K562 (cell line): ENCODE measurements around the gene SPAG17. TPM values are rescaled to one million over a fixed set of nuclear protein-coding genes. Genes with fewer than 3 reads are reported as not detected.

ENCODE experiments used
- ATAC-seq: fragments of 200-7000 bp; cut with Tn5 transposase; 3 replicates; pipeline ENCODE4 v1.9.1; 2020; ENCODE audit warnings: moderate library complexity
- BruUV-seq: library from RNA; stranded (reverse); fragments of 400-500 nt; replicated peaks from 2 replicates; lab custom pipeline; 2021; lab: Mats Ljungman, UMichigan
- CTCF ChIA-PET: fragments of 300-600 bp; formaldehyde crosslinking; extraction: SDS; loops from one replicate; lab custom pipeline; 2021; ENCODE audit warnings: low intra/inter-chr PET ratio; lab: Yijun Ruan, JAX
- POLR2A ChIA-PET: fragments of 300-600, 350-650 bp; sonication (Branson Sonifier 250); formaldehyde crosslinking; extraction: SDS; loops from one replicate; lab custom pipeline; 2021; ENCODE audit warnings: antibody characterized with exemption, inconsistent platforms; lab: Yijun Ruan, JAX
- DNase-seq, 4 experiments: peaks; one replicate each; pipeline versions ENCODE4 v3.0.0 to v3.0.0-alpha.2; 2011 to 2018; ENCODE audit warnings: low spot score in 3 of 4, mixed read lengths in 3 of 4; ENCODE audit errors: extremely low read depth in 1 of 4
- FAIRE-seq: peaks from 2 replicates; lab custom pipeline; 2011; peaks lifted over from hg19 to GRCh38; lab: Jason Lieb, UNC
- H2AFZ ChIP-seq: 2 replicates; pipeline ENCODE4 v1.6.0; 2011; ENCODE audit warnings: low read depth, low read length, control low read depth, inconsistent platforms
- H3K27ac ChIP-seq: fragments of 200-600 bp; 3 replicates; pipeline ENCODE4 v1.8.0; 2011; ENCODE audit warnings: low read depth, mild to moderate bottlenecking, control low read depth, inconsistent platforms, low read length, moderate library complexity, mixed read lengths; ENCODE audit errors: extremely low read depth
- H3K27me3 ChIP-seq, 2 experiments: fragments of 300-600 bp in 1 of 2; 2 replicates in 1 of 2; 3 replicates in 1 of 2; pipeline versions ENCODE4 v1.6.0 to v1.8.0; 2011; ENCODE audit warnings: inconsistent platforms in 2 of 2, low read length in 2 of 2, mild to moderate bottlenecking in 1 of 2, mixed read lengths in 1 of 2, moderate library complexity in 1 of 2; ENCODE audit not compliant: control insufficient read depth in 2 of 2, insufficient read depth in 2 of 2
- H3K36me3 ChIP-seq: fragments of 300-600 bp; 3 replicates; pipeline ENCODE4 v1.8.0; 2011; ENCODE audit warnings: mild to moderate bottlenecking, low read length, inconsistent platforms; ENCODE audit not compliant: control insufficient read depth, insufficient read depth
- H3K4me1 ChIP-seq, 2 experiments: fragments of 200-600 bp in 1 of 2; replicated peaks in 1 of 2; 2 replicates in 1 of 2; 3 replicates in 1 of 2; pipeline versions ENCODE4 v1.5.1 to v1.8.0; 2011; ENCODE audit warnings: inconsistent platforms in 2 of 2, low read length in 2 of 2, mild to moderate bottlenecking in 1 of 2, mixed read lengths in 1 of 2, moderate library complexity in 1 of 2; ENCODE audit not compliant: control insufficient read depth in 2 of 2, insufficient read depth in 2 of 2
- H3K4me2 ChIP-seq: 2 replicates; pipeline ENCODE4 v1.6.1; 2011; ENCODE audit warnings: low read length, control low read depth, inconsistent platforms, mixed read lengths; ENCODE audit not compliant: insufficient read depth
- H3K4me3 ChIP-seq: fragments of 200-600 bp; sonication (generic), shearing (Covaris generic); 2 replicates; pipeline ENCODE4 v1.5.1; 2016; ENCODE audit warnings: control low read depth, inconsistent platforms
- H3K79me2 ChIP-seq: fragments of 200-600 bp; 3 replicates; pipeline ENCODE4 v1.8.0; 2011; ENCODE audit warnings: low read length, inconsistent platforms; ENCODE audit not compliant: control insufficient read depth, insufficient read depth
- H3K9ac ChIP-seq, 2 experiments: 2 replicates each; pipeline versions ENCODE4 v1.6.0 to v1.6.1; 2011; ENCODE audit warnings: low read depth in 2 of 2, low read length in 2 of 2, control low read depth in 1 of 2, inconsistent platforms in 1 of 2, mild to moderate bottlenecking in 1 of 2, mixed read lengths in 1 of 2; ENCODE audit not compliant: insufficient read depth in 1 of 2
- H3K9me1 ChIP-seq: one replicate; pipeline ENCODE4 v1.6.0; 2011; ENCODE audit warnings: inconsistent platforms, mild to moderate bottlenecking, low read length, moderate library complexity; ENCODE audit not compliant: control insufficient read depth, insufficient read depth
- H3K9me3 ChIP-seq: replicated peaks from 2 replicates; pipeline ENCODE4 v1.5.1; 2011; ENCODE audit warnings: low read depth, low read length, inconsistent platforms; ENCODE audit not compliant: control insufficient read depth, insufficient read depth
- H4K20me1 ChIP-seq: replicated peaks from 2 replicates; pipeline ENCODE4 v1.6.1; 2011; ENCODE audit warnings: low read length, inconsistent platforms, mixed read lengths; ENCODE audit not compliant: control insufficient read depth, insufficient read depth
- BRCA1 ChIP-seq, 2 experiments: fragments of 450-650 bp in 1 of 2; sonication (generic) in 1 of 2; formaldehyde crosslinking in 1 of 2; IDR thresholded peaks; 2 replicates each; pipeline versions ENCODE4 v1.5.0 to v1.6.1; 2017 to 2020; ENCODE audit warnings: mild to moderate bottlenecking in 1 of 2, missing genetic modification reagents in 1 of 2
- ID3 ChIP-seq, 2 experiments: fragments of 250-450 bp in 1 of 2; fragments of 450-650 bp in 1 of 2; sonication (Bioruptor Pico) in 1 of 2; IDR thresholded peaks; 2 replicates each; pipeline versions ENCODE4 v1.6.1 to v1.8.0; 2016 to 2021; ENCODE audit warnings: mild to moderate bottlenecking in 2 of 2, moderate library complexity in 2 of 2, missing compliant biosample characterization in 1 of 2, missing genetic modification characterization in 1 of 2
- LARP7 ChIP-seq: fragments of 450-650 bp; IDR thresholded peaks from 2 replicates; pipeline ENCODE4 v1.6.1; 2016
- MCM2 ChIP-seq: fragments of 450-650 bp; IDR thresholded peaks from 2 replicates; pipeline ENCODE4 v1.6.1; 2017; ENCODE audit warnings: low read depth, mild to moderate bottlenecking
- NFYB ChIP-seq: IDR thresholded peaks from 2 replicates; pipeline ENCODE4 v1.6.1; 2011; ENCODE audit warnings: mild to moderate bottlenecking, moderate library complexity; ENCODE audit not compliant: insufficient read length; ENCODE audit errors: extremely low read depth
- POLR3A ChIP-seq: IDR thresholded peaks from 2 replicates; pipeline ENCODE4 v1.6.1; 2011; ENCODE audit warnings: borderline replicate concordance, mild to moderate bottlenecking, moderate library complexity; ENCODE audit not compliant: insufficient read length, insufficient read depth; ENCODE audit errors: extremely low read depth
- TCF7 ChIP-seq: sonication (generic); IDR thresholded peaks from 2 replicates; pipeline ENCODE4 v1.6.1; 2016; ENCODE audit warnings: antibody characterized with exemption, borderline replicate concordance
- USF1 ChIP-seq: sonication (generic); formaldehyde crosslinking; IDR thresholded peaks from 2 replicates; pipeline ENCODE4 v1.9.0; 2022; ENCODE audit warnings: mild to moderate bottlenecking, missing genetic modification reagents
- ZNF436 ChIP-seq: fragments of 250-450, 450-650 bp; sonication (Bioruptor Pico); formaldehyde crosslinking; IDR thresholded peaks from 2 replicates; pipeline ENCODE4 v1.7.0; 2020; ENCODE audit warnings: mild to moderate bottlenecking
- ZNF551 ChIP-seq: fragments of 250-450 bp; sonication (Bioruptor Pico); IDR thresholded peaks from 2 replicates; pipeline ENCODE4 v1.5.0; 2021; ENCODE audit warnings: mild to moderate bottlenecking, moderate library complexity
- ZNF586 ChIP-seq: fragments of 450-650 bp; formaldehyde crosslinking; conservative IDR thresholded peaks from 2 replicates; pipeline ENCODE4 v1.4.0; 2020; ENCODE audit warnings: mild to moderate bottlenecking, moderate library complexity
- WGBS: fragments of 100-300 bp; shearing (Covaris generic); methylation state at CpG from one replicate; pipeline ENCODE4 v1.1.6; 2016; ENCODE audit warnings: low coverage, mixed read lengths; ENCODE audit not compliant: insufficient coverage; ENCODE audit errors: missing lambda C conversion rate; 5-methylcytosine and 5-hydroxymethylcytosine counted together
- in situ Hi-C: fragments of 300-500 bp; cut with MboI; formaldehyde crosslinking; loops from 4 replicates; pipeline ENCODE4 v1.15.0; 2018; ENCODE audit warnings: inconsistent platforms, mixed read lengths
- intact Hi-C: fragments of 100-400 bp; cut with micrococcal nuclease; formaldehyde crosslinking; loops from 2 replicates; pipeline ENCODE4 v1.14.2; 2022
- polyA plus RNA-seq, 8 experiments: library from polyadenylated mRNA; depleted of rRNA in 4 of 8; stranded (reverse) in 5 of 8; unstranded in 3 of 8; fragments of >200 nt; fragmentation: Nextera tagmentation in 2 of 8; fragmentation: Illumina TruSeq in 1 of 8; extraction: Ambion mirVana in 2 of 8; extraction: Trizol in 1 of 8; gene quantifications; 2 replicates each; pipeline versions ENCODE4 v1.2.1 to v1.2.3, GENCODE V29; 2011 to 2014; ENCODE audit warnings: inconsistent platforms in 1 of 8, missing spikeins in 1 of 8
- total RNA-seq, 7 experiments: library from RNA; depleted of rRNA in 6 of 7; stranded (reverse); fragments of >200 nt in 6 of 7; fragmentation: Illumina TruSeq in 2 of 7; extraction: Trizol in 2 of 7; gene quantifications; 2 replicates each; pipeline versions ENCODE4 v1.2.1 to v1.2.3, GENCODE V29; 2011 to 2021; ENCODE audit warnings: low replicate concordance in 1 of 7
- TF ChIP-seq, protein P1 (sequence below): fragments of 250-450 bp; sonication (Bioruptor Pico); IDR thresholded peaks from 2 replicates; pipeline ENCODE4 v1.8.0; 2022; ENCODE audit warnings: inconsistent platforms, mild to moderate bottlenecking, moderate library complexity, borderline replicate concordance

The SPAG17 gene
- total and polyA plus RNA-seq, 9 of the 15 experiments (the other 6 are each of a cell fraction or from before 2014, with no cell fraction given) = 0.07 to 2.1 (median 1.5) TPM

DNA sequence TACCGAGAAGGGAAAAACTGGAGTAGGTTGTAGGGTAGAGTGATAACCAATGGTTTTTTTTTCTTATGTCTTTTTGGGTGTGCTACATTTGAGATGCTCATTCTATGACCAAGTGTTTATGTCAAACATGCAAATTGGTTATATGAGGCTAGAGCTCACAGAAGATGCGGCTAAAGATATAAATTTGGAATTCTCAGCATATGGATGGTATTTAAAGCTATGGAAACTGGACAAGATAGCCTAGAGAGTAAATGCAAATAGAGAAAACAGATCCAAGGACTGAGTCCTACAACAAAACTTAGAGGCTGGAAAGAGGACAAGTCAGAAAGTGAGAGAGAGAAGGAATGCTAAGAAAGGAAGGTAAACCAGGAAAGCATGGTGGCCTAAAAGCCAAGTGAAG lies 263.0 kb downstream of the SPAG17 start:
- Histone ChIP-seq H3K9me1 (no peaks in the 10 kb centered on the region), H3K9me3 (no peaks in the 10 kb centered on the region), H3K79me2 (peaks cover 13% of the 10 kb centered on the region), H3K4me3 (no peak overlapping the region), H2AFZ (no peak overlapping the region), H3K9ac (no peak overlapping the region), H3K4me1 (no peaks in the 10 kb centered on the region), H3K36me3 (peaks cover 17% of the 10 kb centered on the region; the same call in 2 of the 3 replicates), H4K20me1 (no peaks in the 10 kb centered on the region), H3K4me2 (no peak overlapping the region), H3K27ac (no peak overlapping the region), H3K27me3 (no peaks in the 10 kb centered on the region)
- in situ Hi-C loops = no loop called here
- intact Hi-C loops = no loop called here
- TF ChIP-seq NFYB (no peak), ID3 (CRISPR knock-in tag; IDR thresholded peaks at IDR 0.05) (no peak), ID3 (tag; IDR thresholded peaks at IDR 0.05) (no peak), ZNF586 (CRISPR knock-in tag) (no peak), USF1 (CRISPR knock-in tag) (no peak), POLR3A (no peak), TCF7 (no peak), LARP7 (no peak), BRCA1 (IDR thresholded peaks at IDR 0.05) (no peak), BRCA1 (CRISPR knock-in tag; IDR thresholded peaks at IDR 0.05) (no peak), MCM2 (no peak), ZNF436 (CRISPR knock-in tag) (no peak), ZNF551 (CRISPR knock-in tag) (no peak)
- TF ChIP-seq, protein P1, sequence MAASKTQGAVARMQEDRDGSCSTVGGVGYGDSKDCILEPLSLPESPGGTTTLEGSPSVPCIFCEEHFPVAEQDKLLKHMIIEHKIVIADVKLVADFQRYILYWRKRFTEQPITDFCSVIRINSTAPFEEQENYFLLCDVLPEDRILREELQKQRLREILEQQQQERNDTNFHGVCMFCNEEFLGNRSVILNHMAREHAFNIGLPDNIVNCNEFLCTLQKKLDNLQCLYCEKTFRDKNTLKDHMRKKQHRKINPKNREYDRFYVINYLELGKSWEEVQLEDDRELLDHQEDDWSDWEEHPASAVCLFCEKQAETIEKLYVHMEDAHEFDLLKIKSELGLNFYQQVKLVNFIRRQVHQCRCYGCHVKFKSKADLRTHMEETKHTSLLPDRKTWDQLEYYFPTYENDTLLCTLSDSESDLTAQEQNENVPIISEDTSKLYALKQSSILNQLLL (CRISPR knock-in tag) = no peak
- ChIA-PET POLR2A (interaction anchor here (0.5 to 0.9 kb wide), 2 partner anchors 26 to 166 kb away, joined by 3 to 4 read pairs; no protein-coding TSS in a partner anchor), CTCF (no interaction called here)
- WGBS = 60% methylated on average over 2 of the region's 2 CpGs
- ATAC-seq (no peak), FAIRE-seq (no peak), DNase-seq (no peak)
- no TSS peak for BruUV-seq
